Stimulated activated CD4-positive, alpha-beta T cell treated with anti-CD3 and anti-CD28 coated beads, Interleukin-4, amount 100 ng/mL, for 1 hour (primary cell): ENCODE measurements around the gene UGT1A1.

ENCODE experiments used
- DNase-seq: peaks from one replicate; pipeline ENCODE4 v3.0.0-alpha.2; 2020

Gene UGT1A1

GRCh38 chr2:233758849-233759248 is 1.2 kb upstream of the UGT1A1 start:
- DNase-seq, result no peak

DNA sequence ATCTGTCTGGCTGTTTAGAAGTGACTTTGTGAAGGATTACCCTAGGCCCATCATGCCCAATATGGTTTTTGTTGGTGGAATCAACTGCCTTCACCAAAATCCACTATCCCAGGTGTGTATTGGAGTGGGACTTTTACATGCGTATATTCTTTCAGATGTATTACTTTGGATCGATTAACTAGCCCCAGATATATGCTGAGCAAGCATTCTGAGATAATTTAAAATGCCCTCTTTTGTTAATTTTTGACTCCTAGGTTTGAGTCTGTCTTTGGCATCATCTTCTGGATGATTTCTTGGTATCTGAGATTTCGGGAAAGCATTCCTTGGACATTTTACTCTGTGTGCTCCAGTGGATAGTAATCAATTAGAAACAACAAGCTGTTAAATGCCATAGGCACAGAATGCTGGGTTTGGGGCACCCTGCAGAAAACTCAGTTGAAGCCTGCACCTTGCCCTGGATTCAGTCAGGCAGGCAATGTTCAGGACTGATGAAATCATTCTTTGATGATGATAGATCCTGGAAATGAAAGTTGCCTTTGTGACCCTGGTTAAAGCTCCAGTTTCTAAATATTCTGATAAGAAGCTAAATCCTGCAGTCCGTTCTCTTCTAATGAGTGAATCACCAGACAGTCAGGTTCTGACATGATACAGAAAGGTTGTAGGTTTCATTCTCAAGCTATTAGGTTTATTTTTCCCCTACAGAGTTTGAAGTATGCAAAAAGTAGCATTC is 1.1 kb downstream of the UGT1A1 start:
- no peak for DNase-seq

DNA sequence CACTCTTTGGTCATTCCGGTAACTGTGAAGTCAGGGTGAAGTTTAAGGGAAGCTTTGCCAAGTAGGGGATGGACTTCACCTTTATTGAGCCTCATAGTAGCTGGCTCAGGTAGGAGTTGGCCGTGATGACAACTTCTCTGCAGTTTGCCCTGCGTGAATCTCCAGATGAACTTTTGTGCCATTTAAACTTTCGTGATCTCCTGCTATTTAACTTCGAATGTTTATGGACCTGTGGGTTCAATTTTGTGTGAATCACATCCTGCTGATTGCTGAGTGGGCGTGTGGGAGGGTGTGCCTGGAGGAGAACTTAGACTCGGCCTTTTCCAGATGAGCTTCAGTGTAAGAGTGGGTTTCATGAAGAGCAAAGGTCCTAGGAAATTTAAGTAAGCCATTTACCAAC is 4.2 kb downstream of the UGT1A1 start:
- DNase-seq, result no peak

DNA sequence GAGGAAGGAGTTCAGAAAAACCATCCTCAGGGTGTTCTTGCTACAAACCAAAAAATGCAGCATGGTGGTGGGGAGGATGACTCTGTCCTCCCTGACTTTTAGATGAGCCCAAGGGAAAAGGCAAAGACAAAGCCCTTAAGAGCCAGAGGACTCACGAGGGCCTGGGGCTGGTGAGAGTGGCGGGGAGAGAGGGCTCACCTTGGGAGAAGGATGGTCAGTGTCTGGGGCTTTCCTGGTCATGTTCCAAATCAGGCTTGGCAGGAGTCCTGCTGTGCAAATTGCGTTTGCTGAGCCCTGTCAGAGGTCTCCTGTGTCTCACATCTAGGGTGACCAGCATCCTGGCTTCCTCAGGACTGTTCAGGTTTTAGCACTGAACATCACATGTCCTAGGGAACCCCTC is 4.7 kb downstream of the UGT1A1 start:
- DNase-seq, result no peak

- DNase-seq, result no peak
Measured at GRCh38 chr2:233766416-233766815, 6.3 kb downstream of the UGT1A1 start.

DNA sequence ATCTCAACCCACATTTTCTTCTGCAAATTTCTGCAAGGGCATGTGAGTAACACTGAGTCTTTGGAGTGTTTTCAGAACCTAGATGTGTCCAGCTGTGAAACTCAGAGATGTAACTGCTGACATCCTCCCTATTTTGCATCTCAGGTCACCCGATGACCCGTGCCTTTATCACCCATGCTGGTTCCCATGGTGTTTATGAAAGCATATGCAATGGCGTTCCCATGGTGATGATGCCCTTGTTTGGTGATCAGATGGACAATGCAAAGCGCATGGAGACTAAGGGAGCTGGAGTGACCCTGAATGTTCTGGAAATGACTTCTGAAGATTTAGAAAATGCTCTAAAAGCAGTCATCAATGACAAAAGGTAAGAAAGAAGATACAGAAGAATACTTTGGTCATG is 8.0 kb downstream of the UGT1A1 start:
- no peak for DNase-seq

GRCh38 chr2:233769260-233769659 is 9.2 kb downstream of the UGT1A1 start:
- DNase-seq, result no peak

DNA sequence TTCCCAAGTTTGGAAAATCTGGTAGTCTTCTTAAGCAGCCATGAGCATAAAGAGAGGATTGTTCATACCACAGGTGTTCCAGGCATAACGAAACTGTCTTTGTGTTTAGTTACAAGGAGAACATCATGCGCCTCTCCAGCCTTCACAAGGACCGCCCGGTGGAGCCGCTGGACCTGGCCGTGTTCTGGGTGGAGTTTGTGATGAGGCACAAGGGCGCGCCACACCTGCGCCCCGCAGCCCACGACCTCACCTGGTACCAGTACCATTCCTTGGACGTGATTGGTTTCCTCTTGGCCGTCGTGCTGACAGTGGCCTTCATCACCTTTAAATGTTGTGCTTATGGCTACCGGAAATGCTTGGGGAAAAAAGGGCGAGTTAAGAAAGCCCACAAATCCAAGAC is 12.1 kb downstream of the UGT1A1 start:
- DNase-seq, result no peak

- no peak for DNase-seq
Measured at GRCh38 chr2:233772583-233772982, 12.5 kb downstream of the UGT1A1 start.

DNA sequence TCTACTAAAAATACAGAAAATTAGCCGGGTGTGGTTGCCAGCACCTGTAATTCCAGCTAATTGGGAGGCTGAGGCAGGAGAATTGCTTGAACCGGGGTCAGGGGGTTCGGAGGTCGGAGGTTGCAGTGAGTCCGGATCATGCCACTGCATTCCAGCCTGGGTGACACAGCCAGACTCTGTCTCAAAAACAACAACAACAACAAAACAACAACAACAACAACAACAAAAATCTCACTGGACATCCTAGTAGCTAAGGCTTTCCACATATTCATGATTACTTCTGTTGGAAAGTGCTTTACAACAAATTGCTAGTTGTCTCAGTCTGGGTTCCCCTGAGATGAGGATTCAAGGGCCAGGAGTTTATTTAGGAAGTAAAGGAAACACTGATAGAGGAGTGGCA is 13.8 kb downstream of the UGT1A1 start:
- no peak for DNase-seq

DNA sequence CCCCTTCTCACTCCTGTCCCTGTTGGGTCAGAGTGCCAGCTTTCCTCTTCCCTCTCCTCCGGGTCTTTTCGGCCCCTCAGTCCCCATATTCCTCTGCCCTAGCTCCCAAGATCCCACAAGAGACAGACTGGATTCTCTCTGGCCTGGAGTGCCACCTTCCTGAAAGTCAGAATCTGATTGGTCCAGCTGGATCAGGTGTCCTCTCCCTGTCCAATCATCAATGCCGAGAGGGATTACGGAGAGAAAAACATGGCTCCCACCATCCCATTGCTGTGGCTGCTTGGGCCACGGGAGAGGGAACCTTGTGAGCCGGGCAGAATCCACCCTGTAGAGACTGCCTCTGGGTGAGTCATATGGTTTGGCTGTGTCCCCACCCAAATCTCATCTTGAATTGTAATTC is 15.3 kb downstream of the UGT1A1 start:
- DNase-seq, result no peak

GRCh38 chr2:233778030-233778429 is 18.0 kb downstream of the UGT1A1 start, which contains the start of gene MROH2A:
Gene MROH2A (plus strand): TSS chr2:233778330. CDS start chr2:233779359, 1,029 bp downstream.
- DNase-seq, result no peak

GRCh38 chr2:233779722-233780121 is 19.7 kb downstream of the UGT1A1 start:
- DNase-seq, result no peak

DNA sequence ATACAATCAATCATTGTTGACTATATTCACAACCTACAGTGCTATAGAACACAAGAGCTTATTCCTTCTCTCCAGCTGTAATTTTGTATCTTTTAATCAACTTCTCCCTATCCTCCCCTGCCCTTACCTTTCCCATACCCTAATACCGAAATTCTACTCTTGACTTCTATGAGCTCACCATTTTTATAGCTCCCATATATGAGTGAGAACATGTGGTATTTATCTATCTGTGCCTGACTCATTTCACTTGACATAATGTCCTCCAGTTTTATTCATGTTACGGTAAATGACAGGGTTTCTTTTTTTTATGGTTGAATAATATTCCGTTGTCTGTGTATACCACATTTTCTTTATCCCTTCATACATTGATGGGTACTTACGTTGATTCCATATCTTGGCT is 20.7 kb downstream of the UGT1A1 start:
- no peak for DNase-seq

DNA sequence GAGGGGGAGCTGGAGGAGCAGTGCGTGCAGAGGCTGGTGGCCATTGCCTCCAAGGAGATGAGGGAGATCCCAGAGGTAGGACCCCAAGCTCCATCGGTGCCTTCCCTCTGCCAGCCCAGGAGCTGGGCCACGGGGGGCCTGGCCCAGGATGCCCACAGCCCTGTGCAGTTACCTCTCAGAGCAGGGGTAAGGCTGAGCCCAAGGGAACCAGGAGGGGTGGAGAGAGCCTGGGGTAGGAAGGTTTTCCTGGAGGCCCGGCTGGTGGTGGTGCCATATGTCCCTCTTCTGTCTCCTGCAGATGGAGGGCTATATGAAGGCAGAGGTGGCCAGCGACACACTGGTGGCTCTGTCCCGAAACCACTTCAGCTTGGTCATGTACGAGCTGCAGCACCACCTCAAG is 29.5 kb downstream of the UGT1A1 start:
- no peak for DNase-seq

DNA sequence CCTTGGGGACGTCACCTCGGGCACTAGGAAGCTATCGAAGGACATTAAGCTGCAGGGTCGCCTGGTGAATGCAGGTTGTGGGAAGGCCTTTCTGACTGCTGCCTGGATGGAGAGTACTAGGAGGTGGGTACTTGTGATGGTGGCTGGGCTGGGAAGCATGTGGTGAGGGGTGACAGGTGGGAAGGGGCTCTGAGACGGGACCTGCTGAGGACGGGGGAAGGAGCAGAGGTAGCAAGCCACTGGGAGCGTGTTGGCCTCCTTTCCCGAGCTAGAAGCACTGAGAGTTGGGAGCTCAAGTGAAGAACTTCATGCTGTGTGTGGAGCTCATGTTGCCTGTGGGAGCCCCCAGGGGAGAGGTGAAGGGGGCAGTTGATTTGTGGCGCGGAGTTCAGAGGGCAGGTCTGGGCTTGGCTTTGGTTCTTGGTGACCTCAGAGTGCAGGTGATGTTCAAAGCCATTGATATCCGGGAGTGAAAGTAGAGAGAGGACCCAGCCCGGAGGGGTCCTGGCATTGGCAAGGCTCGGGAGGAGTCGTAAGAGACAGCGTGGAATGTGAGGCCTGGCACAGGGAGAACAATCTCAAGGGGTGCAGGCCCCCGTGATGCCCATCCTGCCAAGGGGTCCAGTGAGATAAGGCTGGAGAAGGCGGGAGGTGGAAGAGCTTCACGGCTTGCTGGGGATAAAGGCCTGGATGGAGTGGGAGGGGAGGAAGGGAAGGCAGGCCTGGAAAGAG is 31.2 kb downstream of the UGT1A1 start:
- no peak for DNase-seq

GRCh38 chr2:233791883-233792329 is 31.8 kb downstream of the UGT1A1 start:
- no peak for DNase-seq

- no peak for DNase-seq
Measured at GRCh38 chr2:233792720-233793119, 32.6 kb downstream of the UGT1A1 start.

DNA sequence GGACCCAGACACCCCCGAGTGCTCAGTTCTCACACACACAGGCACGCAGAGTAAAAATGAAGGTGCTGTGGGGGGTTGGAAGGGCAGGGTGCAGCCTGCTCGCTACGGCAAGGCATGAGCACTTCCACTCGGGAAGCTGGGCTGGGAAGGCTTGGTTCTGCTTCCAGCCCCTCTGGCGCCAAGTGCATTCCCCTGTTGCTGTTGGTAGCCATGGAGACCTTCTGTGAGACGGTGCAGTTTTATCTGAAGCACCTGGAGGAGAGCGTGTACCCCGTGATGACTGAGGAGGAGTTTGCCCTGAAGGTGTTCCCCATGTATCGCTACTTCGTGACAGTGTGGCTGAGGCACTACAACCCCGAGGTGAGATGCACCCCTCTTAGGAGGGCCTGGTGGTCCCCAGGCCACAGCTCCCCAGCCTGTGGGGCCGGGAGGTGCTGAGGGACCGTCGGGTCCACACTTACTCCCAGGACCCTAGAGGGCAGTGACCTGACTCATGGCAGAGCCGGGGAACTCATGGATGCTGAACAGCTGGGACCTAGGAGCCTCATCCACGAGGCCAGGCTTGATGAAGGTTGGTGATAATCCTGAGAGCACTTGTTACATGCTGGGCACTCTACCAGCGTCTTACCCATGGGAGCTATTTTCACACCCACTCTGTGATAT is 33.5 kb downstream of the UGT1A1 start:
- no peak for DNase-seq

DNA sequence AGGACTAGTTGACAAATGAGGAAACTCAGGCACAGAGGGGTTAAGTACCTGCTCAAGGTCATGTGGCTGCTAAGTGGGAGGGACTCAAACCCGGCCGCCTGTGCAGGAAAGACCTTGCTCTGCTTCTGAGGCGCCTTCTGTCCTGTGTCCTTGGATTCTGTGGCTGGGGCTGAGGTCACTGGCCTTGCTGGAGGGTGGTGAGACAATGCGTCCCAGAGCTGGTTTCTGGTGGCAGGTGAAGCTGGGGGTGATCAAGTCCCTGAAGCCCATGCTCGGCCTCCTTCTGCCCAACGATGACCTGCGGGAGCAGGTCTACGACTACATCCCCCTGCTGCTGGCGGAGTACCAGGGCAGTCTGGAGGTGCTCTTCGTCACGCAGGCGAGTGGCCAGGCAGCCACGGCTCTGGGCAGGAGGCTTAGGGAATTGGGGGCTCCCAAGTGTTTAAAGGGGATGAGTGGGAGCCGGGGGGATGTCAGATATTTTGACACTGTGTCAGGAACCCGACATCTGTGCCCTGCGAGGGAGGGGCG is 34.1 kb downstream of the UGT1A1 start:
- DNase-seq, result no peak

DNA sequence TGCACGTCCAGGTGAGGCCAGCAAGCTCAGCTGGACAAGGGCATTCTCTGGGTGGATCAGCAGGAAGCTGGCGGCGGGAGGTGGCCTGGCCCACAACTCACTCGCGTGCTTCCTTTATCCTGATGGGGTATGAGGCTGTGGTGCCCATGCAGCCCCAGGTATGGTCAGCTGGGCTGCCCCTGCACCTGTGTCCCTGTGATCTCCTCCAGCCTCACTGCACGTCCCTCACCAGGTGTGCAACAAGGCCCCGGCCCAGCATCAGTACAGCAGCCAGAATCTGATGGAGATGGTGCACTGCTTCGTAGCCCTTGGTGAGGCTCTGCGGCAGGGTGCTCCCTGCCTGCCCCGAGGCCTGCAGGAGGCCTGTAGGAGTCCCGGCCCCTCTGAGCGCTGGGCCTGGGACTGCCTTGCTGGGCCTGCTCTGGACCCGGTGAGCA is 35.7 kb downstream of the UGT1A1 start:
- no peak for DNase-seq

DNA sequence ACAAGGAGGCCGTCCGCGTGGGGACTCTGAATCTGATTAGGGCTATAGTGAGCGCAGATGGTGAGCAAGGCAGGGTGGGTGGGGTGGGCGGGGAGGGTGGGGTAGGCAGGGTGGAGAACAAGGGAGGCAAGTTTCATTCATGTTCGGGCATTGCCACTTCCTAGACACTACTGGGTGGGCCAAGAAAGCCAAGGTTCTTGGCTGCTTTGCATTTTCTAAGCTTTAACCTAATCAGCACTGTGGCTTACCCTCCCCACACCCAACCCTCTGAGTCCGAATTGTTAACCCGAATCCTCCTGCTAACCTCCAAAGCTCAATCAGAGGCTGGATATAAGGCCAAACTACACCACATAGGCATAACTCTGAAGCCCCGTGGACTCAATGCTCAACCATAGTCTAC is 36.2 kb downstream of the UGT1A1 start:
- DNase-seq, result no peak

- no peak for DNase-seq
Measured at GRCh38 chr2:233798335-233799086, 38.4 kb downstream of the UGT1A1 start.
